GM12891 (cell line): ENCODE results near the gene CNTFR.

Experiments
- POLR2A ChIP-seq: IDR thresholded peaks from 2 replicates; pipeline ENCODE4 v1.6.1; 2011; ENCODE audit warnings: low read depth, low read length, control low read depth
- POLR2AphosphoS5 ChIP-seq: IDR thresholded peaks from 2 replicates; pipeline ENCODE4 v1.6.1; 2011; ENCODE audit warnings: low read depth, low read length, control low read depth

- TF ChIP-seq POLR2AphosphoS5 (no peak), POLR2A (no peak)
Measured at GRCh38 chr9:34556949-34557348, 32.6 kb downstream of the CNTFR start.
